Activated effector memory CD4-positive, alpha-beta T cell treated with anti-CD3 and anti-CD28 coated beads, Interleukin-2, amount 50 U/mL, for 16 hours (primary cell): ENCODE data around the gene SPOCK2.

ENCODE experiments used
- DNase-seq: peaks from one replicate; pipeline ENCODE4 v3.0.0-alpha.2; 2020

SPOCK2 gene

DNA sequence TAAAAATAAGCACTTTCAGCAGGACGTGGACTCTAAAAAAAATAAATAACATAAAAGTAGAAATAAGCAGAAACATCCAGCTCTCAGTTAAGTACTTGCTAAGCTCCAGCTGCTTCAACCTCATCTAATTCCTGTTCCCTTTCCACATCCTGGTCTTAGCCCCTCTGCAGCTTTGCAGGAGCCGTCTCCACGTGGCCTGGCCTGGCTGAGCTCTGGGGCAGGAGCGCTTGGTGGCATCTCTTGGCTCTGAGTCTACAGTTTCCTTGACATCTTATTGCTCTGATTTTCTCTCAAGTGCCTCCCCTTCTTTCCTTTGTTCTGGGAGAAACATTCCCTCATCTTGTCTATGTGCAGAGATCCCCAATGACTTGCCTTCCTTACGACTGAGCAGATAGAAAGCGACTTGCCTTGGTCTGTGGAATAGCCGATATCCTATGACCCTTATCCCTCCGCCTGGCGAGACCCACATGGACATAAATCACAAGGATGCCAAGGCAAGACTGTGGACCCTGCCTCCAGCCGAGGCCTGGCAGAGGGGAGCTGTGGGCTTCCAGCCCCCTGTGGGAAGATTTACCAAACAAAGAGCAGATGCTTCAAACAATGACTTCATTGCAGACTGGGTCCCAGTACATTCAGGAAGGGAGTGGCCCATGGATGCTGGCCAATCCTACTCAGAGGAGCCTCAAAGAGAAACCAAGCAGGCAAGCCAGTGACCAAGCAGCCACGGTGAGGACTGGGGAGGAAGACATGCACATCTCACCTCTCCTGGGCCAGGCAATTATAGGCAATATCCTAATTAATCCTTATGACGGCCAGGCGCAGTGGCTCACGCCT is 61.9 kb downstream of the SPOCK2 start:
- no peak for DNase-seq

DNA sequence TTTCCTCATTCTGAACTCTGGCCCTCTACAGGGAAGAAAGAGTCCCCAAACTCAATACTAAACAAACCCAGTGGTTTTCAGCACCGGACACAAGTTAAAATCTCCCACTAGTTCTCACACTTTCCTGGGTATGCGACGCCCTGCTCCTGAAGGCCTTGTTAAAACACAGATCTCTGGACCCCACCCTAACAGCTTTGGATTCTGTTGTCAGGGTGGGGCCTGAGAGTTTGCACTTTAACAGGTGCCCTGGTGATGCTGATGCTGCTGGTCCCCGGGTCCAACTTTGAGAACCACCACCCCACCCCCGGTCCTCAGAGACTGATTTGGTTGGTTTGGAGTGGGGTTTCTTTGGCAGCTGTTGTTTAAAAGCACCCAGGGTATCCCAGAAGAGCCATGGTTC is 62.5 kb downstream of the SPOCK2 start:
- DNase-seq = no peak

DNA sequence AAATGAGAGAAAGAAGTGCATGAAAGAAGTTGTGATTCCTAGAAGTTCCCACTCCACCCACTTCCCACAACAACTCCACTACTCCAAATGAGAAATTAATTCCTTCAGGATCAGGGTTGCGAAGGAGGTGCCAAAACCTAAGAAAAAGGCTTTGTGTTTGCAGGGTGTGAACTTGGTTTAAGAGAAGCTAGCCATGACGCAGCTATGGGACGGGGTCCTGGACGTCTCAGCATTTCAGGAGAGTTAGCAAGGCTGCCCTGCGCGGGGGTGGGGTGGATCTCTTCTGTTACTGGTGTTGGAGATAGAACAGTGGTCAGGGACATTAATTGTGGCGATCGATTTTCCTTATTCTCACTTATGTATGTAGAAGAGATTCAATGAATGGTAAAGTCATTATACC is 63.0 kb downstream of the SPOCK2 start:
- no peak for DNase-seq

DNA sequence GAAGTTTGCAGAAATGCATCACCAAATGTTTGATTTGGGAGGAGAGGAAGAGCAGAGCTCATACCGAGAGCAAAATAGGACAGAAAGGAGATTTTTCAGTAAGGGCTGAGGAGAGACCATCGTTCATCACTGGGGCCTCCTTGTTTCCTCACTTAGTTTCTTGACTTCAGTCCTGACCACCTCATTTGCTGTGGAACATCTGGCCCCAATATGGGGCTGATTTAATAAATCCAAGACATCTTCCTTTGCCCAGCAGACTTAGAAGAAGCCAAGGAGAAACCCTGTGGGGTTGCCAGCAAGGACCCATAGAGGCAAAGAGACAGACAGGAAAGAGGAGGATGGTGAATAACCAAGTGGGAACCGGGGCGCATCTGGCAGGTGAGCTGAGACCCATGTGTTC is 63.8 kb downstream of the SPOCK2 start:
- no peak for DNase-seq

DNA sequence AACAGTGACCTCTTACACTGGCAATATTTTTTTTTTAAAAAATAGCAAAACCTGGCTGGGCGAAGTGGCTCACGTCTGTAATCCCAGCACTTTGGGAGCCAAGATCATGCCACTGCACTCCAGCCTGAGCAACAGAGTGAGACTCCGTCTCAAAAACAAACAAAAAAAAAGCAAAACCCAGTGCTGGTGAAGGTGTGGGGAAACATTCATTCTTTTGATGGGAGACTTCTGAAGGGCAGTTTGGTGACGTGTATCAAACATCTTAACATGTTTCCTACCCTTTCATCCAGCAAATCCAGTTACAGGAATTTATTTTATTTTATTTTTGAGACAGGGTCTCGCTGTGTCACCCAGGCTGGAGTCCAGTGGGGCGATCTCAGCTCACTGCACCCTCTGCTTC is 66.1 kb downstream of the SPOCK2 start:
- no peak for DNase-seq

DNA sequence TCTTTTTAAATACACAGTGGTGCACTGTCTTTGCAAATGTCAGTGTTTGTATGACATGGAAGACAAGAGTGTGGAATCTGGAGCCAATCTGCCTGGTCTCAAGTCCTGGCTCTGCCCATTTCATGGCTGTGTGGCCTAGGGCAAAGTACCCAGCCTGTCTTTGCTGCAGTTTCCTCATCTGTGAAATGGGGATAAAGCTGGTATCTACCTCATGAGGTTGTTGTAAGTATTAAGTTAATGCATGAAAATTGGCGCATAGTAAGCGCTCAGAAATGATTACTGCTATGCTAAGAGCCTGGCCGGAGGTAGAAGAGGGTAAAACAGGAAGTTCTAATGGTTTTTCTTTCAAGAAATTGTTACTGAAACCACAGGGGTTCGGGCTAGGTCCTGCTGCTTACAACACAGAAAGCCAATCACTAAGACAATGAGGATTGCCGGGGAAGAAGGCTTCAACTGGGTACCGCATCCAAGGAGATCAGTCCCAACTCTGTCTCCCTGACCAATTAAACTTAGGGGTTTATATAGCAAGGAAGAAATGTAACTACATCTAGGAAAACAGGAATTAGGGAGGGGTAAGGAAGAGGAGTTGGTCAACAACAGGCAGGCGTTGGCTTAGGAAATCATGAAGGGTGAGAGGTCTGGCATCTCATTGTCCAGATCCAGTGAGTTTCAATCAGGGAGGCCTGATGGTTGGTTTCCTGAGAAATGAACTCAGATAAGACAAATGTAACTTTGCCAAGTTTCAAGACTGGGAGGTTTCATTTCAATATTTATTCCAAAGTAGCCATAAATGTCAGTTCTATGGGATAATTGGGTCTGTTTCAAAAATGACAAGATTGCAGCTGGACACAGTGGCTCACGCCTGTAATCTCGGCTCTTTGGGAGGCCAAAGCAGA is 67.2 kb downstream of the SPOCK2 start:
- DNase-seq = no peak

DNA sequence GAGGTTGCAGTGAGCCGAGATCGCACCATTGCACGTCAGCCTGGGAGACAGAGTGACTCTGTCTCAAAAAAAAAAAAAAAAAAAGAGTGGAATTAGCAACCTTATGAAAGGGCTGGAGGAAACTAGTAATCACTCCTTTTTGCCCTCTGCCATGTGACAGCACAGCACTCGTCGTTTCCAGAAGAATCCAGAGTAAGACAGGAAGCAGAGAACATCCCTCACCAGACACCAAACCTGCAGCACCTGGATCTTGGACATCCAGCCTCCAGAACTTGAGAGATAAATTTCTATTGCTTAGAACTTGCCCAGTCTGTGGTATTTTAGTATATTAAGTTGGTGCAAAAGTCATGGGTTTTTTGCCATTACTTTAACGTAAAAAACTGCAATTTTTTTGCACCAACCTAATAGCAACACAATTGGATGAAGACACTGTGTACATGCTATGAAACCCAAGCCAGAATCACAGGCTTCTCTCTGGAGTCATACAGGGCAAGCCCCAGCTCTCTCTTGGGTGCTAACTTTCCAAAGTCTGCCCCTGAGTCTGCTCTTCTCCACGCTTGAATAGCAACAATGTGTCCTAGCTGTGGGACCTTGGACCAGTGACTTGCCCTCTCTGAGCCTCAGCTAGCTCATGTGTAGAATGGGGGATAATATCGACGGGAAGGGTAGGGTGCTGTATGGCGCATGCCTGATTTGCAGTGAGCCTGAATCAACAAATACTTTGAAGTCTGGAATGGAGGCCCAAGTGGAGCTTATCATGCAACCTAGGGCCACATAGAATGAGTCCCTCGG is 69.1 kb downstream of the SPOCK2 start:
- DNase-seq = no peak

DNA sequence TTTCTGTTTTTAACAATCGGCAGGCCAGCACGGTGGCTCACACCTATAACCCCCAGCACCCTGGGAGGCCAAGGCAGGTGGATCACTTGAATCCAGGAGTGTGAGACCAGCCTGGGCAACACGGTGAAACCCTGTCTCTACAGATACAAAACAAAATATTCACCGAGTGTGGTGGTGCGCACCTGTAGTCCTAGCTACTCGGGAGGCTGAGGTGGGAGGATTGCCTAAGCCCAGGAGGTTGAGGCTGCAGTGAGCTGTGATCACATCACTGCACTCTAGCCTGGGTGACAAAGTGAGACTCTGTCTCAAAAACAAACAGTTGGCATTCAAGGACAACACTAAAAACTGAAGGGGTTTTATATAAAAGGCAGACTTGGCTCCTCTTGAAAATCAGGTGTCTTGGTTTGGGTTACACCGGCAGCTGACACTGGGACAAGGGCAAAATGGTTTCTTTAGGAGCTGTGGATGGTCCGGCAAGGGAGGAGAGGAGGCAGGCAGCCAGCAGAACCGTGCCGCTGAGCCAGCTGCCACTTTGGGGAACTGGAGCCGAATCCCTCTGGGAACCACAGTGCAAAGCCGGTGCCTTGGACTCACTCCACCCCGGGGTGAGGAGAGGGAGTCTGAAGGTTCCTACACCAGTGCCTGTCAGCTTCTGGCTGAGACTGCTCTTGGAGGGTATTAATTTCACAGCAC is 71.6 kb downstream of the SPOCK2 start:
- DNase-seq = no peak

DNA sequence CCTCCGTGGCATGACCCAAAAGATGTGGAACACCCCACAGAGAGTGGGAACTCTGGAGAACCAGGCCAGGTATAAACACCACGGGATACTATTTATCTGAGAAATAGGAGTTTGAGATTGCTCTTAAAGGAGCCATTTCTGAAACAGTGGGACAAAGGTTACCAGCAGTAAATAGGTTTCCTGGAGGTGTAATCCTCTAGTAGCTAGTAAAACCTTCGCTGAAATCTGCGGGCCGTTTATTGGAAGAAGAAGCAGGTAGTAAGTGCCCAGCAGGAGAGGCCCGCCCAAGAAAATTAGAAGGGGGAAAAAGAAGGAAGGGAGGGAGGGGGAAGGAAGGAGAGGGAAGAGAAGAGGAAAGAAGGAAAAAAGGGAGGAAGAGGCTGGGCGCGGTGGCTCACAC is 72.5 kb downstream of the SPOCK2 start:
- no peak for DNase-seq

DNA sequence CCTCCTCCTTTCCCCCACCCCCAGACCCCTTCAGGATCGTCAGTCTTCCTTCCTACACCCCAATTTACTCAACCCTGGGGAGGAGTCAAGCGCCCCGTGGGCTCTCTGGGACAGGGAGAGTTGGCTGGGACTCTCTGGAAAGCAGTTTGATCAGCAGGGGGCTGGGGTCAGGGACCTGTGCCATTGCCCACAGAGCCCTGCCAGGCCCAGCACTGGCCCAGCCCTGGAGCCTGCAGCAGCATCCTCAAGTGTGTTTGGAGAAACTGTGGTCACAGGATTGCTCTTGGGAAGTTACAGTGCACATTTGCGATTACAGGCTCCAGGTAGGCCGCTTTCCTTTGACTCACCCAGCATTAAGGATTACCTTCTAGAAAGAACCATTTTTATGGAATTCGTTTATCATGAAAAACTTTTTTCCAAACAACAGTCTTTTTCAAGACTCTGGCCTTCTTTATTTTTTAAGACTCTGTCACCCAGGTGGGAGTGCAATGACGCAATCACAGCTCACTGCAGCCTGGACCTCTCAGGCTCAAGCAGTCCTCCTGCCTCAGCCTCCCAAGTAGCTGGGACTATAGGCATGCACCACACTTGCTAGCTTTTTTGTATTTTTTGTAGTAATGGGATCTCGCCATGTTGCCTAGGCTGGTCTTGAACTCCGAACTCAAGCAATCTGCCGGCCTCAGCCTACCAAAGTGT is 73.4 kb downstream of the SPOCK2 start:
- no peak for DNase-seq

DNA sequence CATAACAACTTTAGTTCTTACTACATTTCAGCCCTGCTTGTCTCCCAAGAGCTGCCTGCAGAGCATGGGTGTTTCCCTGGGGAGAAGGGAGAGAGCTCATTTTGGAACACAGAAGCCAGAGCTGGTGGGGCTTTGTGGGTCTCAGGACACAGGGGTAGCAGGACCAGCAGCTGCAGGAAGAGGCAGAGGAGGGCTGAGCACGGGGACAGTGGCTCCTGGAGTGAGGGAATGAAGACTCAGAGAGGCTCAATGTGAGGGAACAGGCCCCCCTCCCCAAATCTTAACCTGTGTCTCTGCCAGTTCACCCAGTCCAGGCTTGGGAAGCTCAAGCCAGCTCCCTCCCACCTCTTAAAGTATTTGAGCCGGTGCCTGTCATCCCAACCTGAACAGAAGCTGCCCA is 74.2 kb downstream of the SPOCK2 start:
- DNase-seq = no peak

DNA sequence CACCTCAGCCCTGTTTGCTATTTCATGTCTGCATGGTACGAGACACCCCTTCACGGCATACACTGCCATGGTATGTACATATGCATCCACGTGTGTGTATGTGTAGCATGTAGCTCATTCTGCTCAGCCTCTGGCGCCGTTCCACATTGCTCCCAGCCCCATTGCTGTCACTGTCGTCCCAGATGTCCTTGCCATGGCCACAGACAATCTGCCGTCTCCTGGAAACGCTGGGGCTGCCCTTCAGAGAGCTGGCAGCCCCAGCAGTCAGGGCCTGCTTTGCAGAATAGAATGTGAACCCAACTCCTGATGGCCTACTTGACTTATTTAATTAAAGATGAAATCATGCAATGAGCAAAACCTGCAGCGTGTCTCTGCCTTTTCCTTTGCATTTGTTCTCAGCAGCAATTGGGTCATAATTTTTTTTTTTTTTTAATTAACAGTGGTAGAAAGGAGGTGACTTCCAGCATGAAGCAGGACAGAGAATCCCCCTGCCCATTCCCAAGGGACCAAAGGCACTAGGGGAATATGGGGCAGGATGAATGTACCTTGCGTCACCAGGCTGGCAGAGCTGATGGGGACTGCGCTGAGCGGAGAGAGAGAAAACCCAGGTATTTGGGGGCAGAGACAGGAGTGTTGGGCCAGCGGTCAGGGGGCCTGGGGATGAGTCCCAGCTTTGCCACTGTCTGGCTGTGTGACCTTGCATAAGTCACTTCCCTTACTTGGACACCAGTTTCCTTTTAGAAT is 75.0 kb downstream of the SPOCK2 start:
- DNase-seq = no peak

DNA sequence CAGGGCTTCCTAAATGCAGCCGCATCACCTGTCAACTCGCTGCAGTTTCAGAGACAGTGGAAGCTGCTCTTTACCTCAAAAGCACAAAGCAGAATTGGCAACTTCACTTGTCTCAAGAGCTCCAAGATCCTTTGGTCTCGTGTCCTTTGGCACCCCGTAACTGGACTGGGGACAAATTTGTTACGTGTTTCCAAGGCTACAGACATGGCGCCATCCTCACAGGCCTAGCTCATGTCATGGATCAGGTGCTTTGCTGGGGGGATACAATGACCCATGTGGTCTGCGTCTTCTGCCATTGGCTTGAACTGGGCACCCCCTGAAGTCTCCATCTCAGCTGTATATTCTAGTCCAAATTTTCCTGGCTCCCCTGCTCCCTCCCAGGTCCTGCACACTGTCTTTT is 75.6 kb downstream of the SPOCK2 start:
- DNase-seq = no peak

DNA sequence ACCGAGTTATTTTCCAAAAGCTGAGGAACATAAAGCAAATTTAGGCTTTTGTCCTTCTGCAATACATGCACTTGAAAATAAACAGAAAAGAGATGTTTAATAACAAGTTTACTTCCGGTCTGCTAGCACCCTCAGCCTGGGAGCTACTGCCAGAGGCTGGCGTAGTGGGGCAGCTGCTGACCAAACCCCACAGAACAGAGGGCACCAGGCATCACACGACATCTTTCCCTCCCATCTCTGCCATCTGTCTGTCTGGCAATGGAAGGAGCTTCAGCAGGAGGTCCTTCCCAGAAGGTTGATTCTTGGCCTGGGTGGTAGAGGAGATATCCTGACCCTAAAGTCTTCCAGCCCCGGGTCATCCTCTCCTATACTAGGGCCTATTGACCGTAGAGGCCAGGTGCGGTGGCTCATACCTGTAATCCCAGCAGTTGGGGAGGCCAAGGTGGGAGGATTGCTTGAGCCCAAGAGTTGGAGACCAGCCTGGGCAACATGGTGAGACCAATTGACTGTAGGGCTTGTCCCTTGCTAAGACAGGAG is 76.3 kb downstream of the SPOCK2 start:
- no peak for DNase-seq

DNA sequence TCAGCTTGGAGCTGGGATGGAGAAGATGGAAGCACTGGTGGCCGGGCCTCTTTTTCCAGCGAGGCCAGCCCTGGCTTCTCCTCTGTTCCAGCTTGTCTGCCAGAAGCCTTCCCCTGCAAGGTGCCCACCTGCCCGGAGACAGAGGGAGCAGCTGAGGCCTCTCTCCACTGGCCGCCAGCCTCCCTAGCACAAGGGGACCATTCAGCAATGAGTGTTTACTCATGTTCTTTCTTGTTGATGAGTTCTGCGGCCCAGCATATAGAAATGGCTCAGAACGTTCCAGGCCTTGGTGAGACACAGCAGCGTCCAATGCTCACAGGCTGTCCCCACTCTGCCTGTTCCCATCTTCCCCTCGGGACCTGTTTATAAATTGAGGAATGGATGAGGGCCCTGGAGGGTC is 76.9 kb downstream of the SPOCK2 start:
- no peak for DNase-seq

DNA sequence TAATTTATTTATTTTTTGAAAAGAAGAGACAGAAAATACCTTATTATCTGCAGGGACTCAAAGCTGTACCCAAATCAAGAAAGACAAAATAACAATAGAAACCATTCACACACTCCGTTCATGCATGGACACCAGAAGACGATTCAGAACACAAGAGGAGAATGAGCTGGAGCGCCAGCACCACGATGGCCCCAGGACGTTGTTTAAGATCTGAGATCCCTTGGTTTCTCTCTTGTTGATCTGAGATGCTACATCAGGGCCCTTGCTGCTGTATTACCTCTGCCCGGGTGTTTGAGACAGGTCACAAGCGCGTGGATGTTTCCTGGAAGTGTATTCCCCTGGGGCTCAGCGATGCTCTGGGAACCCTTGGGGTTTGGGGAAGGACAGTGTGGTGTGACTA is 77.3 kb downstream of the SPOCK2 start:
- no peak for DNase-seq

DNA sequence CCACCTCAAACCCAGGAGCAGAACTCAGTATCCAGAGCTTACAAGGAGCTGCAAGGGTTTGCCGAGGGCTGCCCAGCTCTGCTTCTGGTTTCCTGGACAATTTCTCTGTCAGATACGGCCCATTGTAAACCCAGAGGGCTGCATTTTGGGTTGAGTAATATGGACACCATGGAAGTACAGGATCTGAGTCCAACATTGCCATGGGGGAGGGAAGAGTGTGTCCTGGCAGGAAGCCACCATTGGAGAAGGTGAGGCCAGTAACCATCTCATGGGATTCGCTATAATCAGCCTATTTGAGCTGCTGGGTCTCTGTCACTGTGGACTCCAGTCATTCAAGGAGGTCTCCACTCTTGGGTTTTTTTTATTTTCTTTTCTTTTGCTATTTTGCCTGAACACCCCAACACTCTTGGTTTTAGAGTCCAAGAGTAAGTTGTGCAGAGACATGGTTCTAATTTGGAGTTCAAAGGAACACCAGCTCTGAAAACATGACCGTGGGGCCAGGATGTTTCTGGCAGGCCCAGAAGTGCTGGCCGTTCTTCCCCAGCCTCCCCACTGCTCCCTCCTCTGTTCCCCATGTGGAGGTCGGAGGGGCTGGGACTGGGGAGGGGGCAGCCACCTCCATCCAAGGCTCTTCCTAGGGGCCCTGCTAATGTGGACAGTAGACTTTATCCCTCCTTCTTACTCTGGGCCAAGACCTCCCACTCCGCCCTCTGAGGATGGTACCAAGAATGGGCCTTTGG is 77.9 kb downstream of the SPOCK2 start:
- DNase-seq = no peak

DNA sequence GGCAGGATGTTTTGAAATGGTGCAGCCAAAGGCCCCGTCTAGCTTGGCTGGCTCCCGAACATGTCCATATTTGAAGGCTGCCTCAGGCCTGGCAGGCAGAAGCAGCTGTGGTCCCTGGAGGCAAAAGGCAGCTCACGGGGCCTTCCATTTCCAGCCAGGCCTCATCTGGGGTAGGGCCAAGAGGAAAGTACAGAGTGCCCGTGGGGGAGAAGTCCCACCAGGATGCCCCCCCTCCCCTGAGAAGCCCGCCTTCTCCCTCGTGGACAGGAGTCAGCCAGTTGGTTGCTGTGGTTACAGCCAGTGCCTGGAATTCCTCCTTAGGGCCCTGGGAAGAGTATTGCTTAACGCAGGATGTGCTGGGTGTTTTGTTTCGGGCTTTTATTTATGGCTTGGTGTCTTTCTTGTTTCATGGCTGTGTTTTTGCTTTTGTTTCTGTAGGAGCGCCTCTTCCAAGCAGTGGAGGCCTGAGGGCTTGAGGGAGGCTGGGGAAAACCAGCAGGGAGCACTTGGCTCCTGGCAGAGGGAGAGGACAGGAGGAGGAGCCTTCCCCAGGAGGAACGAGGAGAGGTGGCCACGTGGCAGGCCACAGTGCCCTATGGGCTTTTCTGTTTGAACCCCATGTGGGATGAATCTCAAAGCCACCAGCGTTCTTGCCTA is 78.8 kb downstream of the SPOCK2 start:
- no peak for DNase-seq

DNA sequence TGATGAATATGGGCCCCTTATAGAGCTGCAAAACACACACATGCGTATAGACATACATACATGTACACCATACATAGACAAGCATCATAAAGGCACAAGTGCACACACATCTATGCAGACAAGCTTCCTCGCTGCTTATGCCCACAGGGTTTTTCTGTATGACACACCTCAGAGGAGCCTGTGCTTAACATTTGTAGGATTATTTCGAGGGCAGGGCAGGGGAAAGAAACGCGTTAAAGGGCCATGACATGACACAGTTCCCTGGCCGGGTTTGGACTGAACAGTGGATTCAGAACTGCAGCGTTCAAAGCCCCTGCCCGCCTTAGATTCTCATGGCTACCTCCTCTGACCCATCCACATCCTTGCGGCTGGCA is 79.3 kb downstream of the SPOCK2 start:
- no peak for DNase-seq
